SK-N-SH treated with all-trans-retinoic acid at 6 μM for 48 hours (cell line): ENCODE measurements around the gene SUPT4H1.

Experiments used
- ATAC-seq: fragments of 200-7000 bp; cut with Tn5 transposase; 3 replicates; pipeline ENCODE4 v1.9.1; 2020; ENCODE audit warnings: mild to moderate bottlenecking, moderate library complexity
- ARNTL ChIP-seq: fragments of 450-650 bp; formaldehyde crosslinking; IDR thresholded peaks from 2 replicates; pipeline ENCODE4 v1.5.0; 2020; ENCODE audit warnings: low read depth, mild to moderate bottlenecking, moderate library complexity, borderline replicate concordance
- BACH2 ChIP-seq: fragments of 250-450 bp; sonication (Bioruptor Pico); IDR thresholded peaks from 2 replicates; pipeline ENCODE4 v1.9.0; 2021; ENCODE audit warnings: mild to moderate bottlenecking, borderline replicate concordance
- CSDC2 ChIP-seq: fragments of 250-450 bp; sonication (Bioruptor Pico); IDR thresholded peaks from 2 replicates; pipeline ENCODE4 v1.5.0; 2020; ENCODE audit warnings: mild to moderate bottlenecking, moderate library complexity
- ESRRG ChIP-seq: fragments of 250-450 bp; sonication (Bioruptor Pico); IDR thresholded peaks from 2 replicates; pipeline ENCODE4 v1.6.1; 2021; ENCODE audit warnings: mild to moderate bottlenecking
- GLIS3 ChIP-seq: fragments of 250-450 bp; sonication (Bioruptor Pico); IDR thresholded peaks from 2 replicates; pipeline ENCODE4 v1.5.0; 2020; ENCODE audit warnings: mild to moderate bottlenecking, moderate library complexity
- ISL1 ChIP-seq: fragments of 250-450 bp; sonication (Bioruptor Pico); IDR thresholded peaks from 2 replicates; pipeline ENCODE4 v2.1.2; 2022; ENCODE audit warnings: mild to moderate bottlenecking, moderate library complexity
- OSR1 ChIP-seq: fragments of 250-450 bp; sonication (Bioruptor Pico); IDR thresholded peaks from 2 replicates; pipeline ENCODE4 v1.8.0; 2022; ENCODE audit warnings: moderate library complexity, mild to moderate bottlenecking, inconsistent platforms
- PATZ1 ChIP-seq: fragments of 250-450 bp; sonication (Bioruptor Pico); IDR thresholded peaks from 2 replicates; pipeline ENCODE4 v1.8.0; 2020; ENCODE audit warnings: mild to moderate bottlenecking, moderate library complexity, borderline replicate concordance
- POU6F1 ChIP-seq: fragments of 250-450 bp; sonication (Bioruptor Pico); IDR thresholded peaks from 2 replicates; pipeline ENCODE4 v1.8.0; 2021; ENCODE audit warnings: low read depth, mild to moderate bottlenecking, moderate library complexity, borderline replicate concordance
- PPARA ChIP-seq: fragments of 250-450 bp; sonication (Bioruptor Pico); IDR thresholded peaks from 2 replicates; pipeline ENCODE4 v1.5.0; 2020; ENCODE audit warnings: mild to moderate bottlenecking, borderline replicate concordance
- RARB ChIP-seq: fragments of 250-450 bp; sonication (Bioruptor Pico); IDR thresholded peaks from 2 replicates; pipeline ENCODE4 v1.8.0; 2021; ENCODE audit warnings: mild to moderate bottlenecking, moderate library complexity
- SNAI2 ChIP-seq: fragments of 250-450 bp; sonication (Bioruptor Pico); IDR thresholded peaks from 2 replicates; pipeline ENCODE4 v1.5.0; 2020; ENCODE audit warnings: mild to moderate bottlenecking, moderate library complexity
- TCF4 ChIP-seq: fragments of 250-450 bp; sonication (Bioruptor Pico); IDR thresholded peaks from 2 replicates; pipeline ENCODE4 v1.8.0; 2021; ENCODE audit warnings: mild to moderate bottlenecking, moderate library complexity, borderline replicate concordance
- TOX ChIP-seq: fragments of 250-450 bp; sonication (Bioruptor Pico); IDR thresholded peaks from 2 replicates; pipeline ENCODE4 v1.8.0; 2021; ENCODE audit warnings: mild to moderate bottlenecking, moderate library complexity, borderline replicate concordance
- TSHZ2 ChIP-seq: fragments of 250-450 bp; sonication (Bioruptor Pico); IDR thresholded peaks from 2 replicates; pipeline ENCODE4 v1.5.0; 2020; ENCODE audit warnings: mild to moderate bottlenecking, moderate library complexity
- ZC3H10 ChIP-seq: fragments of 250-450 bp; sonication (Bioruptor Pico); IDR thresholded peaks from 2 replicates; pipeline ENCODE4 v1.5.1; 2021; ENCODE audit warnings: mild to moderate bottlenecking, moderate library complexity
- ZFP3 ChIP-seq: fragments of 250-450 bp; sonication (Bioruptor Pico); IDR thresholded peaks from 2 replicates; pipeline ENCODE4 v1.5.0; 2020; ENCODE audit warnings: mild to moderate bottlenecking, moderate library complexity
- ZNF565 ChIP-seq: fragments of 450-650 bp; formaldehyde crosslinking; conservative IDR thresholded peaks from 2 replicates; pipeline ENCODE4 v1.5.0; 2020; ENCODE audit warnings: low read depth, mild to moderate bottlenecking, moderate library complexity
- ZNF70 ChIP-seq: fragments of 450-650 bp; formaldehyde crosslinking; IDR thresholded peaks from 2 replicates; pipeline ENCODE4 v1.5.0; 2020; ENCODE audit warnings: mild to moderate bottlenecking, moderate library complexity
- ZNF8 ChIP-seq: fragments of 450-650 bp; formaldehyde crosslinking; IDR thresholded peaks from 2 replicates; pipeline ENCODE4 v1.5.0; 2020; ENCODE audit warnings: mild to moderate bottlenecking, moderate library complexity
- TF ChIP-seq, protein P1 (sequence below): fragments of 250-450 bp; sonication (Bioruptor Pico); IDR thresholded peaks from 2 replicates; pipeline ENCODE4 v1.5.1; 2020; ENCODE audit warnings: low read depth, mild to moderate bottlenecking, moderate library complexity
- TF ChIP-seq, protein P2 (sequence below): fragments of 250-450 bp; sonication (Bioruptor Pico); IDR thresholded peaks from 2 replicates; pipeline ENCODE4 v1.5.1; 2021; ENCODE audit warnings: mild to moderate bottlenecking, moderate library complexity

The SUPT4H1 gene

DNA sequence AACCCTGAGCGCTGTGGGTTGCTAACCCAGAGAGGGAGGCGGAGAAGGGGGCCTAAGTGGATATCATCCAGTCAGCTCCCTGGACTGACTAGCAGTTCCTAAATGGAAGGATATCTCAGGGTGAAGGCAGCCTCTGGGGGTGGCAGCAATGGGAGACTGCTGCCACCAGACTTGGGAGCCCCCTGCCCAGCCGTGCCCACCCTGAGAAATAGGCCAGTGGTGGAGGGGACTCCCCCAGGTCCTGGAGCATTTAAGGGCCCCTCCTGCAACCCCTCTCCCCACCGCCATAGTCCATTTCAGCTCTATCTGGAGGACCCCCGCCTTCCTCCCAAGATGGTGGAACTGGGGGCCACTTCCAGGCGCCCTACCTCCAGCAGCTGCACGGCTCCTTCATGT, 31.8 kb downstream of the SUPT4H1 start:
- no peak for ATAC-seq
- TF ChIP-seq POU6F1 (CRISPR knock-in tag) (no peak), TSHZ2 (CRISPR knock-in tag) (no peak), SNAI2 (CRISPR knock-in tag) (no peak), ZC3H10 (CRISPR knock-in tag) (no peak), ZFP3 (CRISPR knock-in tag) (no peak), ARNTL (CRISPR knock-in tag) (no peak), ESRRG (CRISPR knock-in tag) (no peak), PATZ1 (CRISPR knock-in tag) (no peak), BACH2 (no peak), OSR1 (no peak), TCF4 (CRISPR knock-in tag) (no peak), TOX (CRISPR knock-in tag) (no peak), GLIS3 (CRISPR knock-in tag) (no peak), CSDC2 (CRISPR knock-in tag) (no peak), ZNF565 (CRISPR knock-in tag) (no peak), PPARA (CRISPR knock-in tag) (no peak), RARB (no peak), ISL1 (CRISPR knock-in tag) (no peak)
- TF ChIP-seq, protein P1, sequence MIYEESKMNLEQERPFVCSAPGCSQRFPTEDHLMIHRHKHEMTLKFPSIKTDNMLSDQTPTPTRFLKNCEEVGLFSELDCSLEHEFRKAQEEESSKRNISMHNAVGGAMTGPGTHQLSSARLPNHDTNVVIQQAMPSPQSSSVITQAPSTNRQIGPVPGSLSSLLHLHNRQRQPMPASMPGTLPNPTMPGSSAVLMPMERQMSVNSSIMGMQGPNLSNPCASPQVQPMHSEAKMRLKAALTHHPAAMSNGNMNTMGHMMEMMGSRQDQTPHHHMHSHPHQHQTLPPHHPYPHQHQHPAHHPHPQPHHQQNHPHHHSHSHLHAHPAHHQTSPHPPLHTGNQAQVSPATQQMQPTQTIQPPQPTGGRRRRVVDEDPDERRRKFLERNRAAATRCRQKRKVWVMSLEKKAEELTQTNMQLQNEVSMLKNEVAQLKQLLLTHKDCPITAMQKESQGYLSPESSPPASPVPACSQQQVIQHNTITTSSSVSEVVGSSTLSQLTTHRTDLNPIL: no peak
- TF ChIP-seq, protein P2, sequence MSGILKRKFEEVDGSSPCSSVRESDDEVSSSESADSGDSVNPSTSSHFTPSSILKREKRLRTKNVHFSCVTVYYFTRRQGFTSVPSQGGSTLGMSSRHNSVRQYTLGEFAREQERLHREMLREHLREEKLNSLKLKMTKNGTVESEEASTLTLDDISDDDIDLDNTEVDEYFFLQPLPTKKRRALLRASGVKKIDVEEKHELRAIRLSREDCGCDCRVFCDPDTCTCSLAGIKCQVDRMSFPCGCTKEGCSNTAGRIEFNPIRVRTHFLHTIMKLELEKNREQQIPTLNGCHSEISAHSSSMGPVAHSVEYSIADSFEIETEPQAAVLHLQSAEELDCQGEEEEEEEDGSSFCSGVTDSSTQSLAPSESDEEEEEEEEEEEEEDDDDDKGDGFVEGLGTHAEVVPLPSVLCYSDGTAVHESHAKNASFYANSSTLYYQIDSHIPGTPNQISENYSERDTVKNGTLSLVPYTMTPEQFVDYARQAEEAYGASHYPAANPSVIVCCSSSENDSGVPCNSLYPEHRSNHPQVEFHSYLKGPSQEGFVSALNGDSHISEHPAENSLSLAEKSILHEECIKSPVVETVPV: no peak

DNA sequence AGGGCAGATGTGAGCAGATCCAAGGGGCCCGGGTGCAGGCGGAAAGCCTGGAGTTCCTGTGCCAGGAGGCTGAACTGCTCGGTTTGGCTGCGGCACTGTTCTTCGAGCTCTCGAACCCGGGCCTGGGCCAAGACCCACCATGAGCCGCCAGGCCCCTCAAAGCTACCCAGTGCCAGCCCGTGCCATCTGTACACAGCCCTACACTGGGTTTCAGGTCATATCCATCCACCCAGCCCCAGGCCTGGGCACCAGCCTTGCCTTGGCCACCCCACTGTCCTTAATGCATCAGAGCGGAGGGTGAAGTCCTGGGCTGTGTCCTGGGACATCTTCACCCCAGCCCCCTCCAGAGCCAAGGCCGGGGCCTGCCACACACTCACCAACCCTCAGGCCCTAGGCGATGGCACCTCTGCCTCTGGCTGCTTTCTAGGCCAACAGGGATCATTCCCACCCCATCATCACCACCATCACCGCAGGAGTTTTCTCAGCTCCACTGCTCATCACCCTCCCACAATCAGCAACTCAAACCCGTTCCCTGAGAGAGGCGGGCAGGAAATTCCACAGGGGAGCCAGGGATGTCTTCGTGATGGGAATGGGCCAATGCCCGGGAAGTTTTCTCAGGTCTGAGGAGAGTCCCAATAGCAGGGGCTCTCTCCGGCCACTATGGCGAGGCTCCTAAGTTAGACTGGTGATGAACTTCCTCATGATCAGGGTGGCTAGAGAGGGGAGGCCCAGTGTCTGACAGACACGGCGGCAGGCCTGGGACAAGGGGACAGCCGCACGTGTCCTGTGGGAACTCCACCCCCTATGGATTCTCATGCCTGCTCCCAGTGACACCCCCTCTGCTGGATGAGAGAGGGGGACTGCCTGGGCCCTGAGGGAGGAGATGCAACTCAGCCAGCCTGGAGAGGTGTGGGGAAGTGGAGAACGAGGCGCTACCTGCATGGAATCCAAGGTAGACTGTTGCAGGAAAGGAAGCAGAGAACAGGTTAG, 32.5 kb downstream of the SUPT4H1 start:
- TF ChIP-seq ZNF70 (CRISPR knock-in tag) (no peak), POU6F1 (CRISPR knock-in tag) (no peak), TSHZ2 (CRISPR knock-in tag) (no peak), PATZ1 (CRISPR knock-in tag) (no peak), ZNF8 (CRISPR knock-in tag) (no peak)
- TF ChIP-seq, protein P1: no peak
- no peak for ATAC-seq
